Muscle of arm (tissue), 14 donors: ENCODE data around the gene IFIH1. TPM values are rescaled to one million over a fixed set of nuclear protein-coding genes. Genes with fewer than 3 reads are reported as not detected.

Experiments used
- DNase-seq: peaks from one replicate; pipeline ENCODE4 v3.0.0-alpha.2; 2013
- long read RNA-seq, 11 donors: transcript quantifications; one replicate each; lab custom pipeline, GENCODE V29; 2026
- polyA plus RNA-seq, 12 donors: library from polyadenylated mRNA; unstranded; fragments of 120-200 nt; gene quantifications; one replicate each; pipeline ENCODE4 v1.2.1, GENCODE V29; 2013; ENCODE audit not compliant: insufficient read length in 12 of 12

Gene IFIH1
- polyA plus RNA-seq, result 1 to 10 TPM in 11 of 12 donors, not detected in 1; 2.3 to 7.1 (median 4.0) TPM
- long read RNA-seq, donor 1, result 0 reads
- long read RNA-seq, donor 2, partial matches to known transcripts, result 0 of 2 reads
- long read RNA-seq, donor 2, other reads (novel, unspliced or antisense), result 0 of 2 reads
- long read RNA-seq, donor 3, result 0 reads
- long read RNA-seq, donor 4, result 0 reads
- long read RNA-seq, donor 5, partial matches to known transcripts, result 0 of 1 reads
- long read RNA-seq, donor 5, other reads (novel, unspliced or antisense), result 0 of 1 reads
- long read RNA-seq, donor 6, partial matches to known transcripts, result 0 of 1 reads
- long read RNA-seq, donor 6, other reads (novel, unspliced or antisense), result 0 of 1 reads
- long read RNA-seq, donor 7, result 0 reads
- long read RNA-seq, donor 8, result 0 reads
- long read RNA-seq, donor 9, result 0 reads
- long read RNA-seq, donor 10, result 0 reads
- long read RNA-seq, donor 11, result 0 reads

DNA sequence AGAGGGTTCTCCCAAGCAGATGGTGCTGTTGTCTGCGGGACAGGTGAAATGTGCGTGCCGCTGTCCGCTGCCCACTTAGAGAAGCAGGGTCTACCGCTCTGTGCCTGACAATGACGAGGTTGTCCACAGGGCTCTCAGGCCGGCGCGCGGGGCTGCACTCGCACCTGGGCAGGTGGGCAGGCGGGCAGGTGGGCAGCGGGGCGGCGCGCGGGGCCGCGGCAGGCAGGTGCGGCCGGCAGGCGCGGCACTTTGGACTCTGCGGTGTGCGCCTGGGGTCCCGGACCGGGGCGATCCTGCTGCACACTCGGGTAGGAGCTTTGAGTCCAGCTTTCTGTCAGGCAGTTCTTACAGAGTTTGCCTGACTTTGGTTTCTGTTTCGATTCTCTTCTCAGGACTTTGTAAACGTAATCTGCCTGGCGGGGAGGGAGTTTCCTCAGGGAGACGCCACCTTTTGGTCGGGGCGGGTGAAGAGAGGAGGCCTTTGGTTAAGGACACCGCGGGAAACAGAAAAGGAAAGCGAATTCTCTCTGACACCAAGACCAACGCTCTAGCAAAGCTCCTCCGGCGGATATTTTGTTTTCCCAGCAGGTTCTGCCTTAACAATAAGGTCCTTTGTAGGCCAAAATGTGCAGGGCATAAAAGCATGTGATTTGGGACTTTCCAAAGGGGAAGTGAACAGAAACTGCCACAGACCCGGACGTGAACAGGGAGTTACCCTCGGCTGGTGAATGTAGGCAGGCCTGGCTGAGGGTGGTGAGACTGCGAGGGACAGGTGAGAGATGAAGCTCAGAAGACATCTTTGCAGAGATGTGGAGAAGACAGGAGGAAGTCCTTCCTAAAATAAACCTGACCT, at the start of gene IFIH1:
TSS of gene IFIH1 (minus strand) at position 357 of the 853 bp plus-strand sequence. CDS start 377 bp downstream, outside the sequence.
- DNase-seq, result peak; percentile 82

DNA sequence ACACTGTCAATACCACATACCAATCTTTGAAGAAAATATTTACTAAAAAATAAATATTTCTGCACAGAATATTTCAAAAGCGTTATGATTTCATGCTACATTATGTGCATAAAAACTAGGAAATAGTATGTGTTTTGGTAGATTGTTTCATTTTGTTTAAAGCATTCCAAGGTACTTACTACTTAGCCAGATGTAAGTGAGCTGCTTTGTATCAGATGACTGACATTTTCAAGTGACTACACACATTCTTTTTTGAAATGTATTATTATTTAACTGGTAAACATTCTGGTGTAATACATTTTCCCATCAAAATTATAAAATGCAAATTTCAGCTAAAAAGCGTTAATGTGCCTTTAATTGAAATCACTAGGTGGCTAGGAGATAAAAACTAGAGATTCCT, 46.9 kb upstream of the IFIH1 start:
- DNase-seq, result no peak

DNA sequence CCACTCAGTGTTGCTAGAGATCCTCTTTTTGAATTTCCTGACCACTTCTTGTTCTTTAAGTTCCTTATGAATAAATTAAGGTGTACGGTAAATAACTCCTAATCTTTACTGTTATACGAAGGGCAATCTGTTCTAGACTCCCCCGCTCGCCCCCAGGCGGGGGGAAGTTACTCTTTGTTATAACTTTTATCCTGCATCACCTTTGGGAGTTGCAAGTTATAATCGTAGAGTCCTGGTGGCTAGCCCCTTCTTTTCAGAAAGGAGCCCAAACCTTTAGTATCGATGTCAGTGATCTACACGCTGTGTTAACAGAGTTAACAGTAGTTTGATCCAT, 26.1 kb upstream of the IFIH1 start:
- no peak for DNase-seq

DNA sequence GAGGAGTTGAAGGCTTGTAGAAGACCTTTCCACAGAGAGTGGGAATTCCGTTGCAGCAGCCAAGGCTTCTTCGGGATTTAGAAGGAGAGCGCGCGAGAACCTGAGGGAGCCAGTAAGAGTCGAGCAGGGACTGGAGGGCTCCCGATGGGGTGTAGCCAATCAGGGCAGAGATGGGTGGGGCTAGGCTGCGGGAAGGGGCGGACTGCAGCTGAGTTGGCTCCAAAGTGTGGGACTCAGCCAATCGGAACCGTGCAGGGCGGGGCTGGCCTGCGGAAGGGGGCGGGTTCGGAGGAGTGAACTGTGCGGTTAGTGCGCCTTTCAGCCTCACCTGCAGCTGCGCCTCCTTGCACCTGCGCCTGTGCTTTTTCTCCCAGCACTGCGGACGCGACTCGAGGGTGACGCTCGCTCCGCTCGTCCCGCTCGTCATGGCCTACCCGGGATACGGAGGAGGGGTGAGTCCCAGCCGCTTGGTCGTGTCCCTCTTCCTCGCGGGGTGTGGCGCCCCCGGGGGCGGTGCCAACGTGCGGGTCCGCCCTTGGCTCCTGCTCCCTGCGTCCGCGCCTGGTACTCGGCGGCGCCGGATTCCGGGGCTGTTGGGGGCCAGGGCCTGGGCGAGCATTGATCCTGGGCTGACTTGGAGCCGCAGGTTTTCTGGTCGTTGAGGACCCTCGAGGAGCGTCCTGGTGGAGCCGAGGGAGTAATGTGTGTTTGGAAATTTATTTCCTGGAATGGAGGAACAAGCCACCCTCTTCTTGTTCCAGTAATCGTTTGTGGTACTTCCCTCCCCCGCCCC, 25.5 kb upstream of the IFIH1 start, which contains the start of gene GCA:
TSS of gene GCA (plus strand) at position 309 of the 793 bp plus-strand sequence. CDS start at position 426, 117 bp downstream.
- peak; percentile 94 for DNase-seq

DNA sequence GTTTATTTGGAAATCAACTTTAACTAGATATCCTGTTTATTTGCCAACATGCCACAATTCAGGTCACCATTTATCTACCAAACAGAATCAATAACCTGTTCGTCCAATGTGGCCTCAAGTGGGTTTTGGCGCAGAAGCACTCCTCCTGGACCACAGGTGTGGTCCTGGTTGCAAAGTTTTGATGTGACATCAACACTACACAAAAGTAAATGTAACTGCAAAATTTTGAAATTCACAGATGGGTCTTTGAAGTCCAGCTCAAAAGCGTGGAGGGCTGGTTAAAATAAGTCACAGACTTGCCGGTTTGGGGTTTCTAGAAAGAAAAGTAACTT, 25.0 kb upstream of the IFIH1 start:
- no peak for DNase-seq

DNA sequence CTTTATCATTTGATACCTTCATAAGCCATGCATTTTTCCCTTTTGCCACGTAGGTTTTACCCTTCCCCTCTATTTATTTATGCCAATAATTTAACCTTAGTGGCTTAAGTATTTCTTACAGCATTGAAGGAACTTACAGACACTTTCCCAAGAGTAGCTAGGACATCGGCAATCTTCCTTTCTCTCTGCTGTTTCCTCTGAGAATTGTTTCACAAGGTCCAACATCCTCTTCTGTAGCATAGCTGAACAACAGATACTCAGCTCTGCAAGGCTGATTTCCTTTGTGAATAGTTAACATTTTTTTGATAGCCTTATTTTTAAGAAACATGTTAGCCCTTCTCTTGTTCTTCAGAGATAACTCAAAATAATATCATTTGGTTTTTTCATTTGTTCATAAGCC, 24.4 kb upstream of the IFIH1 start:
- no peak for DNase-seq

DNA sequence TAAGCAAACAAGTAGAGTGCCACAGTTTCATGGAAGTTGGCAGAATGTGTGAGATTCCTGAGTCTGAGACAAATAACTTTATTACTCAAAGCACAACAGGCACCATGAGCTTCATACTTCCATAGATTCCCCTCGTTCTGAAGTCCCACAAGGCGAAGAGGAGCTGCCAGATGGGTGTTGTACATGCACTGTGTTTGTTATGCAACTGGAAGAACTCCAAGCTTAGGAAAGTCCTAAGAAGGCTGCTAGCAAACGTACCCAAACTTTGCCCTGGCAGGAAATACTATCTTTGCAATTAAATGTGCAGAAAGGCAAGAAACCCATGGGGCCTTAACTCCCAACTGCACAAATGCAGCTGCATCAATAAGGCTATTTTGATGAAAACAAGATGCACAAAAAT, 23.8 kb upstream of the IFIH1 start:
- no peak for DNase-seq

DNA sequence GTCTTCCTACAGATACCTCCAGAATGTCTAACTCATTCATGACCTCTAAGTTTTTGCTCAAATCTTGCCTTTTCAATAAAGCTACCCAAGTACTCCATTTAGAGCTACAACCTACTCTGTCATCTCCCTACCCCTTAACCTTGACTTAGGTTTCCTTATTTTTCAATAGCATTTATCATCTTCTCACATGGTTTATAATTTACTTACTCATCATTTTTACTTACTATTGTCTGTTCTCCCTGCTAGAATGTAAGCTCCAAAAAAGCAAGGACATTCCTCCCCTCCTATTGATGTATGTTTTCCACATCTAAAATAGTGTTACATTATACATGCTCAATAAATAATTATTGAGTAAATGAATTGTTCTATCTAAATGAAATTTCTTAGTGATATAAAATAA, 22.3 kb upstream of the IFIH1 start:
- DNase-seq, result no peak

DNA sequence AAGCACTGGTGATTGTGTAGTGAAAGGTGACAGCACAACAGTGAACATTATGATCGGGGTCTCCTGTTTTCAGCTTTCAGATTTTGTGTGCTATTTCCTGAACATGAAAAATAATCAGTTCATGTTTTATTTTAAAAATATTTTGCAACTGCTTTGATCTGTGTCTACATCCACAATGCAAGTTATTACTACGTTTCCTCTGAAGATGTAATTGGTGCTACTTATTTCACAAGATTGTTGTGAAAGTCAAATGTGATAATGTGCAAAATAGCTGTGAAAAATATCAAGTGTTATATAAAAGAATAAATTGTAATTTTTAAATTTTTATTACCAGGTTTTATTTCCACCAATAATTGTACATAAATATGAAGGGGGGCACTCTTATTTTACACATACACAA, 19.4 kb upstream of the IFIH1 start:
- DNase-seq, result no peak

DNA sequence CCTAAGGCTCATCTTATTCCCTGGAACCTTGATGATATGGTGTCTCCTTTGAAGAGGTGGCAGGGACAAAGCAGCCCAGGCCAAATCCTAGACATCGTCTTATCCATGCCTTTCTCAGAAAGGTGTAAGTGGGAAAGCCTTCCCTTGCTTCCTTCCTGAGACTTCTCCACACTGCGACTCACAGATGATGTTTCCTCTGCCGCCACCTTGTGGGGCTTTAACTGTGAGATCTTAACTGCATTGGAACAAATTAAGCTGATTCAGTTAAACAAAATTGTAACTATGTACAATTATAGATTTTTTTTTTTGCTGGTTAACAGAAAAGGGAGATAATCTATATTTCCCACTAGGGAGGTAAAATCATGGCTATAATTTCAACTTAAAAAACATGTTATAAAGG, 15.5 kb upstream of the IFIH1 start:
- DNase-seq, result no peak

DNA sequence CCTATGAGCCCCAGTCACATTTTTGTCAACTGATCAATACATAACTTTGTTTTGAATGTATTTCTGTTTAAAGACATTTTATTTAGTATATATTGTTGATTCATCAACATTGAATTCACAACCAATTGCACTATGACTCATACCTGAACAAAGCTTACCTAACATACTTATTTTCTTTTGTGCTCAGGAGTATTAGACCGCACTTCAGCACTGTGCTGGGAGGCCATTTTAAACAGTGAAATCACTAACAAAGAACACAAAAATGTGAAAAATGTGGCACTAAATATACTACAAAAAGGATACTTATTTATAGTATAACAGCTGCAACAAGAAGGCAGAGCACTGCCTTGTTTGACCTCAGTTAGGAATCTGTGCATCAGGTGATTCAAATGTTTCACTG, 12.4 kb upstream of the IFIH1 start:
- DNase-seq, result no peak

DNA sequence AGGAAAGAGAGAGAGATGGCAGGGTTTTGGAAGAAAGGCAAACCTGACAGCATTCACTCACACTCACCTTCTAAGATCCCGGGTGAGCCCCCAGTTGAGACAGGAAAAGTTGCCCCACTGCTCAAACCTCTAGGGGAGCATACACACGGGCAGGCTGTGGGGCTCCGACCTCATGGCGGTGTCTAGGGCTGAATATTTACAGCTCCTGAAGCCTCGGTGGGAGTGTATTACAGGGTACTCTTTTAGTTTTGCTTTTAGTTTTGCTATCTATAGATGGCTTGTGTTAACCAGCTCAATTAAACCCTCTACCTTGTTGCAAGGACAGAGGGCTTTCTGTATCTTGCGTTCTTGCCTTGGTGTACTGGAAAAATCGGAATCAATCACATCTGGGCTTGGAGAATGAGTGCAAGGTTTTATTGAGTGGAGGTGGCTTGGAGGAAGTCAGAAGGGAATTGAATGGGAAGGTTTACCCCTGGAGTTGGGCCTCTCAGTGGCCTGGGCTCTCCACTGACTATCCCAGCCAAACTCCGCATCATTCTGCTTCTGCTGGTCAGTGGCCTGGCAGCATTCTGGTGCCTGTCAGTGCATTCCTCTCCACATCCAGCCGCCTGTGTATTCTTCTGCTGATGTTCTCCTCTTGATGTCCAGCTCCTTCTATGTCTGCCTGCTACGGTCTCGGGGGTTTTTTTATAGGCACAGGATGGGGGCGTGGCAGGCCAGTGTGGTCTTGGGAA, 10.1 kb upstream of the IFIH1 start:
- no peak for DNase-seq

DNA sequence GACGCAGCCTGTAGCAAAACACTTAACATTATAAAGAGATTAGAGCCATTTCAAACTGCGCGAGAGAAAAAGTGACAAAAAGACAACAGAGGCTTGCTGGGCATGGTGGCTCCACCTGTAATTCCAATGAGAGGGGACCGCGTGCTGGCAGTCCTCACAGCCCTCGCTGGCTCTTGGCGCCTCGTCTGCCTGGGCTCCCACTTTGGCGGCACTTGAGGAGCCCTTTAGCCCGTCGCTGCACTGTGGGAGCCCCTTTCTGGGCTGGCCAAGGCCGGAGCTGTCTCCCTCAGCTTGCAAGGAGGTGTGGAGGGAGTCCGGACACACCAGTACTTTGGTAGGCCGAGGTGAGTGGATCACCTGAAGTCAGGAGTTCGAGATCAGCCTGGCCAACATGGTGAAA, 9.3 kb upstream of the IFIH1 start:
- no peak for DNase-seq

DNA sequence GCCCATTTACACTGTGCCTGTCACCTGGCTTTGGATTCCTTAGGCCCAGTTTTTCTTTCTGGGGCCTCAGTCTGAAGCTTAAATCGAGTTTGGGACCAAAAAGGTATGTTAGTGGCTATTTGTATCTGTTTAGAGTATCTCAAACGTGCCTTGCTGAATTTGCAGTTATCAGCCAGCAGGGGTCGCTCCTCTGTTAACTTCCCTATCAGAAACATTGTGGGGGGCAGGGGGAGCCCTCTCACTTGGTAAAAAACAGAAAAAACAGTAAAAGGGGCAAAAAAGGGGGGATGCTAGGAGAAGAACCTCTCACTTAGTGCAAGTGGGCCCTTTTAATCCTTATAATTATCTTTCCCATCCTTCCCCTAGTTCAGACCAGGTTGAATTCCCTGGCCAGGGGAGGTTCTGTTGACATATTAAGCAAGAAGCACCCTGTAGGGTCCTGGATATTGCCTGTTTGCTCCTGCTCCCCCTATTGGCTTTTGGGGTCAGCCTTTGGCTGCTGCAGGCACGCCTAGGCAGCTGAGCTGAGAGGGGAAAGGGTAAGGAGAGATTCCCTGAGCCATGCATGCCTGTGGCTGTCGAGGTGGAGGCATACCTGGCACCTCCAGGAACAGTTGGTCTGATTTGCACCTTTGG, 8.8 kb upstream of the IFIH1 start:
- DNase-seq, result no peak

DNA sequence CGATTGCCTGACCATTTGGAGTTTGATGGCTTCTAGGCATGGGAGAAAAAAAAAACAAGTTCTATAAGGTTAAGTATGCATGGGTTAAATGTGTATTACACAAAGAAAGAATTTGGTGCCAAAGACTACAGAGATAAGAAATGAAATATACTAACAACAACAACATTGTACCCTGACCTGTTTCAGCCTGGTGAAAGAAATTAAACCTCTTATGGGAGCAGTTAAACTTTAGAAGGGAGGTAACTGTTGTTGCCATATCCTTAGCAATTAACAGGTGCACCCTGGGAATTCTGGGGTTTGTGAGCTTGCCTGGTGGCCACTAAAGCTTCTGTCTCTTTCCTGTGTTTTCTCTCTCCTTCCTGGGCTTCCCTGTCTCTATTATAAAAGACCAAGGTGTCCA, 6.5 kb upstream of the IFIH1 start:
- no peak for DNase-seq

DNA sequence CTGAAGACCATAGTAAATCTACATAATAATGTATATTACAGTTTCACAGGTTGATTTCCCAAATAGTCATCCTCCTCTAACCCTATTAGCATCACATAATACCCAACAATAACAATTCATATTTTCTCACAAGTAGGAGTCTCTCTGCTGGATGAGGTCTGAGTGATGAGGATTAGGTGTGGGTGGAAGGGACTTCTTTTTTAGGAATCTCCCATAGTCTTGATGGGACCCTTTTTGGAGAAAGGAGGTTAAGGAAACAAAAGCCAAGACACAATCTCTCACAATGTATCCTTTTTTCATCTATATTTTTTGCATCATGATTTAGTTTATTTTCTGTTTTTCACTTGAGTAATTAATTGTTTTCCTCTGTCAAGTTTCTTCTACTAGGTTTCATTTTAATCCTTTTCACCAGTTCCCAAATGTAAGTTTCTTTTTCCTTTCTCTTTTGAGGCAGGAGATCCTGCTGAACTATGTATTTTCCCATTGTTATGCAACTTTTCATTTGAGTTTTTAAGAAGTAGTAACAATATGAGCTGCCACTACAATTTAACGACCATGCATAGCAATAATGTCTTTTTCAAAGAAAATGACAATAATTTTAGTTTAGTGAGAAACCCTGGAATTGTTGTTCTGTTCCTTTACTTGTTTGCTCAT, 2.5 kb upstream of the IFIH1 start:
- no peak for DNase-seq

DNA sequence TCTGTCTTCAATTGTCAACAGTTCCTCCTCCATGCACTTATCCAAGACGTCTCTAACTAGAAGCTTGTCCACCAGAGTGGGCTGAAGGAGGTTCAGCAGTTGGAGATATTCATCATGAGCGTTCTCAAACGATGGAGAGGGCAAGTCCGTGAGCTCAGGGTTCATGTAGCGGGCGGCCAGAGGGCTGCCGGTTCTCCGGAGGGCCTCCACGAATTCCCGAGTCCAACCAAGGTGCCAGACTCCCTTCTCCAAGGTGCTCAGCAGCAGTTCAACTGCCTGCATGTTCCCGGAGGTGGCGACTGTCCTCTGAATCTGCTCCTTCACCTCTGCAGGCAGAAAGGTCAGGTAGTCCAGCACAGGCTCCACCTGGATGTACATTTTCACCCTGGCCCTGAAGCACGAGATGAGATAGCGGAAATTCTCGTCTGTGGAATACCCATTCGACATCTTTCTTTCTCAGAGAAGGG, 590 bp downstream of the IFIH1 start:
- peak; percentile 29 for DNase-seq

DNA sequence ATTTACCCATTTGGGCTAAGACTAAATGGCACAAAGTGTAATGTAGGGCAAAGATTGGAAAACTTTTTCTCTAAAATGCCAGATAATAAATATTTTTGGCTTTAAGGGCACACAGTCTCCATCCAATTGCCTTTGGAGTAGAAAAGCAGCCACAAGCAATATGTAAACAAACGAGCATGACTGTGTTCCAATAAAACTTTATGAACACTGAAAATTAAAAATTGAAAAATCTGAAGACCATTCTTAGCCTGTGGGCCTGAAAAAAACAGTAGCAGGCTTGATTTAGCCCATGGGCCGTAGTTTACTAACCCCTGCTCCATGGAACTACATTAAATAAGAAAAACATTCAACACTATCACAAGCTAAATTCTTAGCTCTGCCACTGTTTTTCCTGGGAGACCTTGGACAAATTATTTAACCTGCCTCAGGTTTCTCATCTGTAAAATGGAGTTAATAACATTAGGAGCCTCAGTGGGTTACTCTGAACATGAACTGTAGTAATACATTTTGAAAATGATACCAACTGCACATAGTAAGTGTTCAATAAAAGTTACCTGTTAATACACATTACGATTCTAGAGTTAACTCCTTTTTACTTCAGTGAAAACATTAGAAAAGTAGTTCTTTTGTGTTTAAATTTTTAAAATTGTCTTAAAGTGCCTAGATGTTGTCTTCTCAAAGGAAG, 1.3 kb downstream of the IFIH1 start:
- DNase-seq, result no peak

DNA sequence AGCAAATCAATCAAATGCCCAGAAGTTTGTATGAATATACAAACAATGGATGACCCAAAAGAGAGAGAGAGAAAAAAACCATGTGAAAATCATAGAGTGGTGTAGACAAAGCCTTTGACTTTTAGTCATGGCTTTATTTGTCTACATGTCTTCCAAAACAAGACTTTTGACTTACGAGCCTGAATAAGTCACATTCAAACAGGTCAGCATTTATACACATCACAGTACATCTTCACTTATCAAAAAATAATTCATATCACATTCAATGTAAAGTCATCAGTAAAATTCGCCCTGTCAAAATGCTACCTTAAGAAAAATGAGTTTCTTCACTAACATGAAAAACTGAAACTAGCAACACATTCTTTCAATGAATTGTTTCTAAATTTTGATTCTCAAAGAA, 1.9 kb downstream of the IFIH1 start:
- DNase-seq, result no peak

DNA sequence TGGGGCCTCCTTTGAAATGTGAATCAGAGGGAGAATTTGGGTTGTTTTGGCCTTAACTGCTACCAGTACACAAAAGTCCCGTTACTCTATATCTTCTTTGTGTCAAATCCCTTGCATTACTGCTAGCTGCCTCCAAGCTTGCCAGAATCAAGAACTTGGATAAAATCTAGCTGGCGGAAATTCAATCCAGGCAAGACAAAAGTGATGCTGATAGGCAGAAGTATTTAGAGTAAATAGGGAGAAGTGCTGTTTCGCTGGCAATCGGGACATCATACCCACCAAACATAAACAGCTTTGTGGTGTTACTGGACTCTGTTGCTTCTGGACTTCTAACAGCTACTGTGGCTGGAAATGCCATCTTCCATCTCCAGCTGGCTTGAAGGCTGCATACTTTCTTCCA, 2.5 kb downstream of the IFIH1 start:
- no peak for DNase-seq
